OCI-LY3 (cell line): ENCODE measurements around the gene TJP1.

Source experiments
- H2AFZ ChIP-seq: fragments of 200-600, 300-600 bp; shearing (Covaris generic); 2 replicates; pipeline ENCODE4 v1.6.0; 2014; ENCODE audit warnings: antibody characterized with exemption, low read depth, low read length
- H3K27ac ChIP-seq: fragments of 200-600, 300-600 bp; sonication (generic); 2 replicates; pipeline ENCODE4 v1.5.1; 2014; ENCODE audit warnings: mild to moderate bottlenecking, low read length, moderate library complexity, mixed read lengths
- H3K27me3 ChIP-seq: fragments of 200-600, 300-600 bp; sonication (generic); 2 replicates; pipeline ENCODE4 v1.6.1; 2014; ENCODE audit warnings: low read depth, low read length, mixed read lengths
- H3K36me3 ChIP-seq: fragments of 200-600, 300-600 bp; sonication (generic); replicated peaks from 2 replicates; pipeline ENCODE3; 2014; ENCODE audit warnings: low read depth, low read length, mixed read lengths
- H3K4me1 ChIP-seq: fragments of 300-600, 200-600 bp; sonication (generic); 2 replicates; pipeline ENCODE4 v1.6.1; 2014; ENCODE audit warnings: low read length, mixed read lengths
- H3K4me2 ChIP-seq: fragments of 200-600, 300-600 bp; sonication (generic); 2 replicates; pipeline ENCODE4 v1.6.1; 2014; ENCODE audit warnings: low read length, mixed read lengths
- H3K4me3 ChIP-seq: fragments of 300-600, 200-600 bp; sonication (generic); 2 replicates; pipeline ENCODE4 v1.5.1; 2014; ENCODE audit warnings: antibody characterized with exemption, mild to moderate bottlenecking, low read length, moderate library complexity
- H3K79me2 ChIP-seq: fragments of 300-600, 200-600 bp; shearing (Covaris generic); 2 replicates; pipeline ENCODE4 v1.6.1; 2014; ENCODE audit warnings: mild to moderate bottlenecking, low read length, mixed read lengths
- H3K9ac ChIP-seq: fragments of 300-600, 200-600 bp; shearing (Covaris generic); 2 replicates; pipeline ENCODE4 v1.6.0; 2014; ENCODE audit warnings: mild to moderate bottlenecking, low read length, moderate library complexity
- H3K9me3 ChIP-seq: fragments of 200-600, 300-600 bp; shearing (Covaris generic); 2 replicates; pipeline ENCODE4 v1.6.1; 2014; ENCODE audit warnings: low read length, mixed read lengths; ENCODE audit not compliant: insufficient read depth
- H4K20me1 ChIP-seq: fragments of 200-600, 300-600 bp; sonication (generic); 2 replicates; pipeline ENCODE4 v1.6.1; 2016; ENCODE audit warnings: low read length, mixed read lengths; ENCODE audit not compliant: insufficient read depth
- CTCF ChIP-seq: fragments of 200-600, 300-600 bp; sonication (generic); IDR thresholded peaks from 2 replicates; pipeline ENCODE4 v1.5.1; 2014; ENCODE audit warnings: antibody characterized with exemption, low read length, low read depth
- EZH2phosphoT487 ChIP-seq: fragments of 200-600 bp; shearing (Covaris generic); IDR thresholded peaks from 2 replicates; pipeline ENCODE4 v1.6.1; 2018; ENCODE audit warnings: antibody characterized with exemption, mixed run types, low read depth

TJP1 gene

DNA sequence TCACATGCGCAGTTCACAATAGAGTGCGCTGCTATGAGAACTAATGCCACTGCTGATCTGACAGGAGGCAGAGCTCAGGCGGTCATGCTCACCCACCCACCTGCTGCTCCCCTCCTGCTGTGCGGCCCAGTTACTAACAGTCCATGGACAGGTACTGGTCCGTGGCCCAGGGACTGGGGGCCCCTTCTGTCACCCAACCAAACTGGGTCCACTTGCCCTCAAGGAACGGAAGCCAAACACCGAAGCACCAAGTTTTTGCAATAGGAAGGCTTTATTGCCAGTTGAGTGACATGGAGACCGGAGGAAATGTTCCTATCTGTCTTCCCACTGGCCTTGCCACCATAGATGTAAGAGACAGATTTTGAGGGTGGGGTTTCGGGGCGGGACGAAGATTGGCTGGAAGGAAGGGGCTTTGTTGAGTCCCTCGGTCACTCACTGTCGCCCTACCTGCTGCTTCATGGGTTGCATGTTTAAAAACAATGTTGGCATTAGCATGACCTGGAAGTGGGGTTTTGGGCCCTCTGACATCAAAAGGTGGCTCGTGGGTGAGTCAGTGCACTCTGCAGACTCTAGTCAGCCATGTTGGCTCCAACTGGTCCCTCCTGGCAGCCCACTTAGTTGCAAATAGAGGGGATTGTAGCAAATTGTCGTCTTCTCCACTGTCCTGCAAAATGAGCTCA, 141.0 kb downstream of the TJP1 start:
- TF ChIP-seq EZH2phosphoT487 = no peak
- Histone ChIP-seq H3K9ac (no peak overlapping the region), H3K79me2 (no peaks in the 10 kb centered on the region), H4K20me1 (no peaks in the 10 kb centered on the region), H3K27me3 (no peaks in the 10 kb centered on the region), H3K4me1 (peaks cover 14% of the 10 kb centered on the region), H3K9me3 (no peaks in the 10 kb centered on the region), H2AFZ (no peak overlapping the region), H3K4me3 (no peak overlapping the region), H3K27ac (no peak overlapping the region), H3K4me2 (no peak overlapping the region), H3K36me3 (no peaks in the 10 kb centered on the region)

DNA sequence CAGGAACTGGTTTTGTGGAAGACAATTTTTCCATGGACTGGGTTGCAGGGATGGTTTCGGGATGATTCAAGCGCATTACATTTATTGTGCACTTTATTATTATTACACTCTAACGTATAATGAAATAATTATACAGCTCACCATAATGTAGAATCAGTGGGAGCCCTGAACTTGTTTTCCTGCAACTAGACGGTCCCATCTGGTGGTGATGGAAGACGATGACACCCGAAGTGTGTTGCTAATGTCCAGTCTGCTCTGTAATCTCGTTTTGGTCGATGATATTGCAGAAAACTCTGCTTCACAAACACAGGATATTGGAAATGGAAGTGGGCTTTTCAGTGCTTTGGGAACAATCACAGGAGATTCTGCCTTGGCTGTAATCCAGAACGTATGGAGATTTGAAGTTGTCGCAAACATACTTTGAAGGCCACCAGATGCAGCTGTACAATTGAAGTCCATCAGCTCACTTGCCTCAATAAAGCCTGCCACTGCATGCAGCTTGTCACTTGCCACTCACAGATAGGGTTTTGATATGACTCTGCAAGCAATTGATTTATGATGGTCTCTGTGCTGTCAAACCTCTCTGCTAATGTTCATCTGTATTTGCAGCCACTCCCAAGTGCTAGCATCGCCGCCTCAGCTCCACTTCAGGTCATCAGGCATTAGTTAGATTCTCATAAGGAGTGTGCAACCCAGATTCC, 141.7 kb downstream of the TJP1 start:
- H3K27ac ChIP-seq = no peak overlapping the region
- TF ChIP-seq CTCF (no peak), EZH2phosphoT487 (no peak)
- H3K36me3 ChIP-seq = no peaks in the 10 kb centered on the region
- H4K20me1 ChIP-seq = no peaks in the 10 kb centered on the region
- H3K4me2 ChIP-seq = no peak overlapping the region
- no peak overlapping the region for H3K4me3 ChIP-seq
- no peak overlapping the region for H3K9ac ChIP-seq
- H3K27me3 ChIP-seq = no peaks in the 10 kb centered on the region
- no peaks in the 10 kb centered on the region for H3K9me3 ChIP-seq
- no peaks in the 10 kb centered on the region for H3K79me2 ChIP-seq
- H3K4me1 ChIP-seq = peaks cover 8% of the 10 kb centered on the region
- no peak overlapping the region for H2AFZ ChIP-seq

GRCh38 chr15:29678504-29679034, 143.7 kb downstream of the TJP1 start:
- Histone ChIP-seq H2AFZ (no peak overlapping the region), H3K4me3 (no peak overlapping the region), H3K36me3 (no peaks in the 10 kb centered on the region), H3K9ac (no peak overlapping the region), H3K27ac (no peak overlapping the region), H3K4me2 (no peak overlapping the region), H3K27me3 (no peaks in the 10 kb centered on the region), H3K79me2 (no peaks in the 10 kb centered on the region), H3K4me1 (no peaks in the 10 kb centered on the region), H3K9me3 (no peaks in the 10 kb centered on the region), H4K20me1 (no peaks in the 10 kb centered on the region)
- TF ChIP-seq EZH2phosphoT487 = no peak
- no peak for TF ChIP-seq CTCF

DNA sequence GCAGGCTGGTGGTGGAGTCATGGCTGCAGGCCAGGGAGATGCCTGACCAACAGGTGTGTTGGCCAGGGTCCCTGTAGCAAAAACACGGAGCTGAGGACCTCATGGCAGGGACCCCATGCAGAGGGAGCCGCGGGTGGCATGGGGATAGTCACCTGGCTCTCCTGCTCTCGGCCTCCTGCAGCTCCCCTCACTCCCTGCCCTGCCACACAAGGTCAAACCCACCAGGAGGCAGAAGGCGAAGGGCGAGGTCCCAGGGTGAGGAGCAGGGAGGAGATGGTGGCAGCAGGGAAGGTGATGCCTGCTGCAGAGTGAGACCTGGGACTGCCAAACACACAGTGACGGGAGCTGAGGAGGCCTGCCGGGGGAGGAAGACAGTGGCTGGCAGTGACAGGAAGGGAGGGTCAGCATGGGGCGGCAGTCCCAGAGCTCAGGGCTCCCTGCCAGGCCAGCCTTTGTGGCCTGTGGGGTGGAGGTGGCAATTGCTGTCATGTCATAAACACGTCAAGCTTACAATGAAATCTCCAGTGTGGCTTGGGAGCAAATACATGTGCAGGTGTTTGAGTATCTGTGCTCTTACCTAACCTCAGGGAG, 144.3 kb downstream of the TJP1 start:
- Histone ChIP-seq H3K9ac (no peak overlapping the region), H3K79me2 (no peaks in the 10 kb centered on the region), H4K20me1 (no peaks in the 10 kb centered on the region), H3K4me3 (no peak overlapping the region), H3K27ac (no peak overlapping the region), H2AFZ (no peak overlapping the region), H3K4me1 (no peaks in the 10 kb centered on the region), H3K4me2 (no peak overlapping the region), H3K9me3 (no peaks in the 10 kb centered on the region), H3K27me3 (no peaks in the 10 kb centered on the region), H3K36me3 (no peaks in the 10 kb centered on the region)
- TF ChIP-seq EZH2phosphoT487 (no peak), CTCF (no peak)
